ENCODE measurements around the gene HNRNPM.
"Not testable (repeated sequence)": the region's sequence is repeated elsewhere in the genome, so short reads cannot be mapped to it uniquely, and the experiment has no call there.

HNRNPM gene

GRCh38 chr19:8425331-8425730 is 19.4 kb upstream of the HNRNPM start:
- DNase-seq: not testable (repeated sequence)

DNA sequence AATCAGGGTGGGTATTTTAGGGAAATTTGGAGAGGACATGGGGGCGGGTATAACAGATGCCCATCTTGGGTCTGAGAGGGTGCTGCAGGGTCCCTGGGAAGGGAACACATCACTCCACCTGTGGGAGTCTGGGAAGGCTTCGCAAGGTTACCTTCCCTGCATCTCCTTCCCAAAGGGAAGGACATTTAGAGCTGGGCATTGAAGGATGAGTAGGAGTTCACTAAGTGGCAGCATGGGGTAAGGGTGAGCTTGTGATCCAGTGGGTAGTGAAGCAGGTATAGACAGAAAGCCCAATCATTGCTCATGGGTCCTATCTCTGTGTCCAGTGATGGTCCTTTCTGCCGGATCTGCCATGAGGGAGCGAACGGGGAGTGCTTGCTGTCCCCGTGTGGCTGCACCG is 18.5 kb upstream of the HNRNPM start:
- DNase-seq: no peak

DNA sequence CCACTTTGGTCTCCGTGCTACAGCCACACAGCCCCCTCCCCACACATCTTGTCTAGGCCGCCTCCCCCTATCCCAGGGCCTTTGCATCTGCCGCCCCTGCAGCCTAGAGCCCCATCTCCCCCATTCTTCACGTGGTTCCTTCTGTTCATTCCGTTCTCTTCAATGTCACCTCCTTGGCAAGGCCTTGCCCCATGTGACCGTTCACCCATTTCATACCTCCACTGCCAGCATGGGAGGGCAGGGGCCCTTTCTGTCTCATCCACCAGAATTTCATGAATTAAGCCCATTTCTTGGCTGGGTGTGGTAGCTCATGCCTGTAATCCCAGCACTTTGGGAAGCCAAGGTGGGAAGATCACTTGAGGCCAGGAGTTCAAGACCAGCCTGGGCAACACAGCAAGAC is 15.7 kb upstream of the HNRNPM start:
- DNase-seq: no peak

GRCh38 chr19:8429826-8430225 is 14.9 kb upstream of the HNRNPM start:
- DNase-seq: no peak

DNA sequence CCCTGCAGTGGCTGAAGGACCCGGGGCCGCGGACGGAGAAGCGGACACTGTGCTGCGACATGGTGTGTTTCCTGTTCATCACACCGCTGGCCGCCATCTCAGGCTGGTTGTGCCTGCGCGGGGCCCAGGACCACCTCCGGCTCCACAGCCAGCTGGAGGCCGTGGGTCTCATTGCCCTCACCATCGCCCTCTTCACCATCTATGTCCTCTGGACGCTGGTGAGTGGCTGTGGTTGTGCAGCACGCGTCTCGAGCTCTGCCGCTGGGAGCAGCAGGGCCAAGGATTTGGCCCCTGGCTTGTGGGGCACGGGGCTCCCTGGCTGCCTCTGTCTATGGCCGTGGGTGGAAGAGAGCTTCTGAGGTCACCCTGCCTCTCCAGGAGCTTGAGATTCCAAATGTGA is 14.1 kb upstream of the HNRNPM start:
- DNase-seq: no peak

DNA sequence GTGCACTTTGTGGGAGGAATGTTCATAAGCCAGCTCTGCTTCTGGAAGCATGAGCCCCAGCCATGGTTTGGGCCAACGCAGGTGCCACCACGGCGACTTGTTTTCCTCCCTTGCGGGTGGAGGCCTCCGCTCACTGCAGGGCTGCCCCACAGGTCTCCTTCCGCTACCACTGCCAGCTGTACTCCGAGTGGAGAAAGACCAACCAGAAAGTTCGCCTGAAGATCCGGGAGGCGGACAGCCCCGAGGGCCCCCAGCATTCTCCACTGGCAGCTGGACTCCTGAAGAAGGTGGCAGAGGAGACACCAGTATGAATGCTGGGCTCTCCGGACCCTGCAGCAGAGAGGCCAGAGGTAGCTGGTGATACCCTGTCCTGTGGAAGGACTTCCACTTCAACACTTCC is 6.5 kb upstream of the HNRNPM start:
- DNase-seq: no peak

DNA sequence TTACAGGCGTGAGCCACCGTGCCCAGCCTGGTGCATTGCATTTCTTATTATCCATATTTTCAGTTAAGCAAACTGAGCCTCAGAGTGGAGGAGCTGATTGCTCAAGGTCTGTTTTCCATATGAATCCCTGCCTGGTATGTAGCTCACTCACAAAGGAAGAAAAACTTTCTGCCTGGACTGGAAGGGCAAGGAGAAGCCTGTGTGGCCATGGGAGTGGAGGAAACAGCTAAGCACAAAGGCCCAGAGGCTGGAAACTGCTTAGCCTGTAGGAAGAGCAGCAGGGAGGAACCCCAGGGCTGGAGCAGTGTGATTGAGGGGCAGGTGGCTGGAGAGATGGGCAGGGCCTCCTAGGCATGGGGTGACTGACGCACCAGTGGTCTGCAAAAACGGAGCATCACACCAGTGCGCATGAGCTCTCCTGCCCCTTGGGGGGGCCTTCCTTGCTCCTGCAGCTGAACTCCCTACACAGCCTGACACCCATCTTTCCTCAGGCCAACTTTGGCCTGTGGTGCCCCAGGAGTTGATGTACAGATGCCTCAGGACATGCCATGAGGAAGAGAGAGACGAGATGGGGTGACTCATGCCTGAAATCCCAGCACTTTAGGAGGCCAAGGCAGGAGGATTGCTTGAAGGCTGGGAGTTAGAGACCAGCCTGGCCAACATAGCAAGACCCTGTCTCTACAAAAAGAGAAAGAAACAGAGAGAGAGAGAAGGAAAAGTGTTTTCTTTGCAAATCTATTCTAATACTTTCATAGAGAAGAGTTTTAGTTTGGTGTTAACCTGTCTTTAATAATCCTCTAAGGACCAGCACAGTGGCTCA is 2.8 kb upstream of the HNRNPM start:
- no peak for DNase-seq

- not testable (repeated sequence) for DNase-seq
Measured at GRCh38 chr19:8444140-8444676, 567 bp upstream of the HNRNPM start.

DNA sequence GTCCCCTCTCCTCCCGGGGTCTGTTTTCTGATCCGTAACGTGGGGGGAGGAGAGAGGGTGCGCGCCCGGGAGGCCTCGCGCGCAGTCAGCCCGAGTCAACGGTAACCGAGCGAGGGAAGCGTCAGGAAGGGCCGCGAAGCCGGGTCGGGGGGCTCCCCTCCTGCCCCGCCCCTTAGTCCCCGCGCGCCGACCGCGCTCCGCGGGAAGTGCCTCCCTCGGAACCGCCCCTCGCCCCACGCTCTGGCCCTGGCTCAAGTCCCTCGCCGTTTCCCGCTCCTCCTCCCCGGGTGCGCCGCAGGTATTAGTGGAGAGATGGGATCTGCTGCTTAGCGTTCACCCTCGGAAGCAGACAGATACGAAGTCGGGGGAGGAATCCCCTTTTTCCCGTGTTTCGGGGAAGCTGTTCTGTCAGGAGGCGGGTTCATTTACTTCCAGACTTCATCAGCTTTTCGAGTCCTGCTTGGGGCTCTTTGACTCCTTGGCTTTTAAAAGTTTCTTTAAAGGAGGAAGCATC is 770 bp downstream of the HNRNPM start:
- DNase-seq: peak; percentile 84

- no peak for DNase-seq
Measured at GRCh38 chr19:8446061-8446709, 1.4 kb downstream of the HNRNPM start.

DNA sequence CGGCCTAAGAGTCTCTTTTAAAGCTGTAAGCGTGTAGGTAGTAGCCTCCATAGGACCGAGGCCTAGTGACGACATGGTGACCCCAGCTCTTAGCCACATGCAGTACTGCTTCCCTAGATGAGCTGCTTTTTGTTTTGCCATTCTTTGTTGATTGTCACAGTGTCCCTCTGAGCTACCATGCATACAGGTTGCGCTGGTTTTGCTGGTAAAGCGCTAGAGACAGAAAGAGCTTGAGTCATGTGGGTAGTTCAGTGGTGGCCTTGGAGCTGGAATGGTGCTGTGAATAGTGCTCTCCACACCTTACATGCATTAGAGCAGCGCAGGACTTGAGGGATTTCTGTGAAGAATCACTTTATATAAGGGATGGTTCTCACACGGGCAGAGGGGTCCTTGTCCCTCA is 5.1 kb downstream of the HNRNPM start:
- no peak for DNase-seq

GRCh38 chr19:8451377-8451776 is 6.6 kb downstream of the HNRNPM start:
- no peak for DNase-seq

GRCh38 chr19:8451885-8452284 is 7.1 kb downstream of the HNRNPM start:
- DNase-seq: no peak

- DNase-seq: no peak
Measured at GRCh38 chr19:8452446-8453123, 7.8 kb downstream of the HNRNPM start.

GRCh38 chr19:8453616-8454015 is 8.8 kb downstream of the HNRNPM start:
- no peak for DNase-seq

GRCh38 chr19:8454218-8454617 is 9.4 kb downstream of the HNRNPM start:
- no peak for DNase-seq

DNA sequence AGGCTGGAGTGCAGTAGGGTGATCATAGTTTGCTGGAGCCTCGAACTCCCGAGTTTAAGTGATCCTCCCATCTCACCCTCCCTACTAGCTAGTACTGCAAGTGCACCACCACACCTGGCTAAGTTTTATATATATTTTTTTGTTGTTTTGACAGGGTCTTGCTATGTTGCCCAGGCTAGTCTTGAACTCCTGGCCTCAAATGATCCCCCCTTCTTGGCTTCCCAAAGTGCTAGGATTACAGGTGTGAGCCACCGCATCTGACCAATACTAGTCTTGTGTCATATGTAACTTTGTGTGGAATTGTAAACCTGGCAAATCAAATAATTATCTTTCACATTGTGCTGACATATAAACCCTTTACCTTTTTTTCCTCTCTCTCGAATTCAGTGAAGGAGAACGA is 10.2 kb downstream of the HNRNPM start:
- DNase-seq: no peak

DNA sequence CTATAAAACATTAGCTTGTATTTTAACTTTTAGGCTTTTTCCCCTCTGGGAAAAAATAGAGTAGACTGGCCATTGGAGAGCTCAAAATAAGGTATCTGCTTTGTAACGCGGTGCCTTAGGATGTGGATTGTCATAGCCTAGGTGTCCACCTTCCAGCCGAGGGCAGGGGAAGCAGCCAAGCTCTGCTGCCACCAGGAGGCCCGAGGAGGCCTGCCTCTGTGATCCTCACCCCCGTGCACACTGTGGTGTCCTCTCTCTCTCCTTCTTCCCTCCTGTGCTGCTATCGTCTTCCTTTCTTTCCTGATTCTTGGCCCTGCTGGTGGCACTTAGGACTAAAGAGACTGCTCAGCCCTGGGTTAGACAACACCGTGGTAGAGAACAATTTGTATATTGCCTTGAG is 11.3 kb downstream of the HNRNPM start:
- DNase-seq: no peak

DNA sequence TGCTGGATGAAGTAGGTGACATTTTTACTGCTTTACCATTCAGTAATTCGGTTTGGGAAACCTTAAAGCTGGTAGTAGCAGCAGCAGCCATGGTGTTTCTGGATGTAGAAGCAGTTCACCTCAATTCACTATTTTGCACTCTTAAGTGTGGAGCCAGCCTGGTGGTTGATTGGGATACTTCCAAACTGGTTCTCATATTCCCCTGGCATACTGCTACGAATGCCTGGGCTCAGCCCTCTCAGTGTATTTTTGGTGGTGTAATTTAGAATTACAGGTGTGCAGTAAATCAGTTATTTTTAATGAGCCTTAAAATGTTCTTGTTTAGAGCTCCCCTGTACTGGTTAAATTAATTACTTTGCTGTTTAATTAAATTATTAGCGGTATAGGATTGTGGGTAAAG is 12.4 kb downstream of the HNRNPM start:
- no peak for DNase-seq

- no peak for DNase-seq
Measured at GRCh38 chr19:8457827-8458226, 13.1 kb downstream of the HNRNPM start.

GRCh38 chr19:8458380-8458779 is 13.6 kb downstream of the HNRNPM start:
- DNase-seq: no peak

GRCh38 chr19:8459095-8459494 is 14.3 kb downstream of the HNRNPM start:
- DNase-seq: no peak

DNA sequence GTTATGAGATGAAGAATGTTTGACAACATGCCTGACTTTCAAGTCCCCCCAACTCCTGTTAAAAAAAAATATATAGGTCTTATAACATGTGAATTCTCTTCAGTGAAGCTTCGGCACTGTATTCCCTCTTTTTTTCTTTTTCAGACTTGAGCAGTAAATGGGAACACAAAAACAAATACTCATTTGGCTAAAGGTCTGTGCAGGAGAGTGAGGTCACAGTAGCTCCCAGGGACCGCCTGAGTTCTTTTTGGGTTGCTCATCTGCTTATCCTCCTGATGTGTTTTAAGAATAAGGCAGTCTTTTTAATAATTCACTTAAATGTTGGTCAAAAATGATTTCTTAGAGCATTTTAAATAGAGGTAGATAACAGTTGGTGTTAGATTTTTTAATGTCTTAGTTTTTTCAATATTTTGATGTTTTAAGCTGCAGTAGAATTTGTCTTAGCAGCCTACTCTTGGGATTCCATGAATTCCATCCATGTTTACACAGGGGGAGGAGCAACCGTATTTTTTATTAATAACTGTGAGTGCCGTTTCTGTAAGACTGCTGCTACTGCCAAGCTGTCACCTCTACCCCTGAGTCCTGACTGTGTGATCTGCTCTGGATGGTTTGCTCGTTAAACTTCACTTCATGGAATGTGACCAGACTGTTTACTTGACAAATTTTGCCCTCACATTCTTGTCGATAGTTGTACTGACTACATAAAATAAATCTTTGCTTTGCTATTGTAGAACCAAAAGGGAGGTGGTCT is 14.9 kb downstream of the HNRNPM start:
- no peak for DNase-seq

All from activated effector memory CD4-positive, alpha-beta T cell treated with anti-CD3 and anti-CD28 coated beads, Interleukin-2, amount 50 U/mL, for 16 hours (primary cell).